Activated CD4-positive, CD25-positive, alpha-beta regulatory T cell treated with anti-CD3 and anti-CD28 coated beads, Interleukin-2, amount 50 U/mL, for 24 hours (primary cell): ENCODE measurements around the gene OR2AJ1.
A peak's percentile ranks its signal among the peaks of the same experiment; 100 is the strongest.

Source experiments
- ATAC-seq, 2 donors: fragments of 150-1000 bp; cut with Tn5 transposase; one replicate each; pipeline ENCODE4 v1.10.0; 2021; ENCODE audit warnings: mild to moderate bottlenecking in 1 of 2, moderate library complexity in 1 of 2

Gene OR2AJ1

GRCh38 chr1:247924868-247925267, at the start of gene OR2AJ1:
Gene OR2AJ1 (plus strand): TSS chr1:247924889. CDS start chr1:247933769, 8,880 bp downstream.
- ATAC-seq, result no peak

- no peak for ATAC-seq
Observed at GRCh38 chr1:247883346-247883745, 41.3 kb upstream of the OR2AJ1 start.

GRCh38 chr1:247884797-247885413, 39.8 kb upstream of the OR2AJ1 start:
- ATAC-seq, result no peak

DNA sequence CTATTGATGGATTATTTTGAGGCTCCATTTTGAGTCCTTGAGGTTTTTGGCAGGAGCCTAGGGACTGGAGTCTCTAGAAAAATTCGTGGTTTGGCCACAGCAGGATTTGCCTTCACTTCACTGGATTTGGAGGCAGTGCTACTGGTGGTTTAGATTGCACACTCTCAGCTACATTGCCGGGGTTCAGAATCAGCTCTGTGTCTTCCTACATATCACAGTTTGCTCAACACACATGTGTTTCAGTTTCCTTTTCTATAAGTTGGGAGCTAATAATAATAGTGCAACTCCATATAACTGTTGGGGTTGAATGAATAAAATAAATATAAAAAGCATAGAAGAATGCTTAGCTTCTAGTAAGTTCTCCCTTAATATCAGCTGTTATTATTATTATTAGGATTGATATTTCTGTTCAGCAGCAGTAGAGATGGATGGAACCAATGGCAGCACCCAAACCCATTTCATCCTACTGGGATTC, 29.5 kb upstream of the OR2AJ1 start, which contains the start of gene OR2W3:
OR2W3 (plus strand) TSS at position 425 of the 475 bp plus-strand sequence; CDS start at position 425, 0 bp downstream.
- no peak for ATAC-seq

DNA sequence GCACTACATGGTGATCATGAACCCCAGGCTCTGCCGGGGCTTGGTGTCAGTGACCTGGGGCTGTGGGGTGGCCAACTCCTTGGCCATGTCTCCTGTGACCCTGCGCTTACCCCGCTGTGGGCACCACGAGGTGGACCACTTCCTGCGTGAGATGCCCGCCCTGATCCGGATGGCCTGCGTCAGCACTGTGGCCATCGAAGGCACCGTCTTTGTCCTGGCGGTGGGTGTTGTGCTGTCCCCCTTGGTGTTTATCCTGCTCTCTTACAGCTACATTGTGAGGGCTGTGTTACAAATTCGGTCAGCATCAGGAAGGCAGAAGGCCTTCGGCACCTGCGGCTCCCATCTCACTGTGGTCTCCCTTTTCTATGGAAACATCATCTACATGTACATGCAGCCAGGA, 28.7 kb upstream of the OR2AJ1 start:
- no peak for ATAC-seq

DNA sequence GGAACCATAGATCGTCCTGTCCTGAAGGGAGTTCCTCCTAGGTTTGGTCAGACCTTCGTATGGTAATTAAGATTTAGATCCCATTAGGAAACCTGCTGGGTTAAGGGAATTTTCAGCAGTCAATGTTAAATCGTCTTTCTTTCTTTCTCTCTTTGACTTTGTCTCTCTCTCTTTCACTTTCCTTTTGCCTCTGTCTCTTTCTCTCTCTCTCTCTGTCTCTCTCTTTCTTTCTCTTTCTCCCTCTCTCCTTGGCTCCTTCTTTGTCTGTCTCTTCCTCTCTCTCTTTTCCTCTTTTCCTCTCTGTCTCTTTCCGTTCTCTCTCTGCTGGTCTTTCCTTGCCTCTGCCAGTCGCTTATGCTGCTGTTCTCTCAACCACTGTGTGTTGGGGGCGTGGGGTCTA, 20.6 kb upstream of the OR2AJ1 start:
- ATAC-seq, result no peak

DNA sequence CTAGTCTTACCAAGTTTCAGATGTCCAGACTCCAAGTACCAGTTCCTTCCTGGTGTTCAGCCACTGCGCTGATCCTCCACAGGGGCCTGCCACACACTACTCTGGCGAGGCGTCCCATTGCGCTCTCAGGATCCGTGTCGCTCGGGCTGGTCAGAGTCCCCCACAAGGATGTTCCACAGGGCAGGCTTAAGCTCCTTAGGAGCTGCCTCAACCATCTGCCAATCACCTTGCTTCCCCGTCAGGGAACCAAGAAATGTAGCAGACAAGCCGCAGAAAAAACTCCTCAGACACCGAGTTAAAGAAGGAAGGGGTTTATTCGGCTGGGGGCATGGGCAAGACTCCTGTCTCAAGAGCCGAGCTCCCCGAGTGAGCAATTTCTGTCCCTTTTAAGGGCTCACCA, 19.5 kb upstream of the OR2AJ1 start:
- no peak for ATAC-seq

- no peak for ATAC-seq
Observed at GRCh38 chr1:247905910-247906503, 18.7 kb upstream of the OR2AJ1 start.

- peak; percentile 85 to 88 for ATAC-seq
Observed at GRCh38 chr1:247906504-247907047, 18.1 kb upstream of the OR2AJ1 start.

DNA sequence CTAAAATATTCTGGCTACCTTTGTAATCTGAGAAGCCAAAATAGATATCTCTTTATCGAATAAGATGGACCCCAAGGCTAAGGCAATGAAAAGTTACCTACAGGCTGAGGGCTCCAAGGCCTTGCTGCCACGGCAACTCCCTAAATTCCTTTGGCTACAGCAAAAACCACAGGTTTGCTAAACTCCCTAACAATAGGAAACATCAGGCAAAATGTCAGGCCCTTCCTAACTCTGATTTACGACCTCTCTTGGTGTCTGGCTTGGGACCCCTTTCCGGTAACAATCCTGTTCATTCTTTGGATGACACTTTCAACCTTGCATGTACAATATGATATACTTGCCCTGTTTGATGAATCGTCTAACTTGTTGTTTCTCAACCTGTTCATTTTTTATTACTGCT, 15.9 kb upstream of the OR2AJ1 start:
- ATAC-seq, result no peak

DNA sequence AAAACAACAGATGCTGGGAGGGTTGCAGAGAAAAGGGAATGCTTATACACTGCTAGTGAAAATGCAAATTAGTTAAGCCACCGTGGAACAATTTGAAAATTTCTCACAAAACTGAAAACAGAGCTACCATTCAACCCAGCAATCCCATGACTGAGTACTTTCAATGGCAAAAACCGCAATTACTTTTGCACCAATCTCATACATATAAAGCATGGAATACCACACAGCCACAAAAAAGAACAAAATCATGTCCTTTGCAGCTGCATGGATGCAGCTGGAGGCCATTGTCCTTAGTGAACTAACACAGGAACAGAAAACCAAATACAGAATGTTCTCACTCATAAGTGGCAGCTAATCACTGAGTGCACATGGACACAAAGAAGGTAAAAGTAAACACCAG, 10.9 kb upstream of the OR2AJ1 start:
- ATAC-seq, result no peak

DNA sequence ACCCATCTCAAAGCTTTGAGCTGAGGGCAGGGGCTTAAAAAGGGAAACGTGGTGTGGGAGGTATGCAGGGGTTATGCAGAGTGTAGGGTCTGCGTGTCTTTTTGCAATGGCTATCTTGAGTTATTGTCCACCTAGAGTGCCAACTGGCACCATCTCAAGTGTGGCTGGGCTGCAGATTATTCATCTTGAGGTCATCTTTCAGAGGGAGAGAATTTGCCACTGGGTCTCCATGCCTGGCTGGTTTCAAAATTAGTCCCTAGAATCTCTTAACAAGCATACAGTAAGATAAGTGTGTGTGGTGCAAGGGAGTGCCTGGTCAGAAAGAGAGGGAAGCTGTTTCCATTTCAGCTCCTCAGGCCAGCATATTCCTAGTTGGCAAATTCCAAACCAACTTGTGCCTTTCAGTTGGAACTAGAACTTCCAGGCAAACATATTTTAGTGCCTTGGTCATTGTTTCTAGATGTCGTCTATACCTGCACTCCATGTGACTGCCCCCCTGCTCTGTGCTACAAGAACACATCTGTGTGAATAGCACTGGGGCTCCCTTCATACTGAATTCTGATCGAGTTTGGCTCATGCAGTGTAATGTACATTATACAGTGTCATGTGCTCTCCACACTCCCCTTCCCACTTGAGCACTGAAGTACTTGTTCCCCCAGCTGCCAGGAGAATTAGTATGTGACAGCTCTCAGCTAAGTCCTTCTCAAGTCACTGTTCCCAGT, 9.6 kb upstream of the OR2AJ1 start:
- no peak for ATAC-seq

GRCh38 chr1:247919952-247920351, 4.7 kb upstream of the OR2AJ1 start, which contains the start of gene OR2T8:
Gene OR2T8 (plus strand): TSS chr1:247920252. CDS start chr1:247921018, 766 bp downstream.
- no peak for ATAC-seq

DNA sequence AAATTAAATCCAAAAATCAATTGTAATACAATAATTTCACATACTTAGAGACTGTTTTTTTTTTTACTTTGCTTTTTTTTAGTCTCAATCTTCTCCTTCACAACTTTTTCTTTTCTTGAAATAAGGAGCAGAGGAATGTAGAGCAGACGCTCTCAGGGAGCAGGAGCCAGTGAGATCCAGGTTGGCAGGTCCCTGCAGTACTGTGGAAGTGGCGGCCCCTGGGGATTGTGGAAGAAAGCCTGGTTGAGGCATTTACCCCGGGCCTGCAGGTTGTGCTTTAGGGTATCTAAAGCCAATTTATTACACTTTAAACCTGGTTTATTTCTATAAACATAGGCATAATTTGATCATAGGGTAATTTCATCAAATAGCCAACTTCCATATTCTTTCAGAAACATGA, 748 bp upstream of the OR2AJ1 start:
- ATAC-seq, result no peak

- ATAC-seq, result no peak
Observed at GRCh38 chr1:247933989-247934388, 9.3 kb downstream of the OR2AJ1 start.

DNA sequence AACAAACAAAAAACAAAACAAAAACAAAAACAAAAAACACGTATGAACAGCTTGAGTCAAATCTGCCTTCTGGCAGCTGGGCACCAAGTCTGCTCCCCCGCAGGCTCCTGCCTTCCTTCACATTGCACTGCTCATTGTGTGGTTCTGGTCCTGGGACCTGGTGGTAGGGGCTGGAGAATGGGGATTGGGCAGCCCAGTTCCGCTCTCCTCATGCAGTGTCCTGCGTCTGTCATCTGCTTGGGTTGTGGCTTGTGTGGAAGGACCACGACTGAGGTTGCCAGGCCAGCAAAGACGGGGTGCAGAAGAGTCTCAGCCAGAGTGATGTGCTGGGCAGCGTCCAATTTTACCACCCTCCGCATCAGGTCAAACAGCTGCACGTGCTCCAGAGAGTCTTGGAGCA, 11.1 kb downstream of the OR2AJ1 start:
- no peak for ATAC-seq

DNA sequence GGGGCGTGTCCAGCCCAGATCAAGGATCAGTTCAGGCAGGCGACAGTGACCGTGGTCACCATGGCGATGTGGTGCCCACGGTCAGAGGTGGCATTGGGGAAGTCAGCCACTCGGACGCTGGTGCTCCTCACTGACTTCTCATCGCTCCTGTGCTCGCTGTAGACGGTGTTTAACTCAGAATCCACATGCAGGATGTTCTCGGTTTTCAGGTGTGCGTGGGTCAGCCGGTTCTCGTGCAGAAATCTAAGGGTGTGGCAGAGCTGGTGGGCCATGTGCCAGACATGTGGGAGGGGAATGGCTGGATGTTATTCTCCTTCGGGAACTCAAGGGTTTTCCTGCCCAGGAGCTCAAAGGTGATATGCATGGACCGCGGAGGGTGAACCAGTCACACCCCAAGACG, 11.7 kb downstream of the OR2AJ1 start:
- ATAC-seq, result no peak

DNA sequence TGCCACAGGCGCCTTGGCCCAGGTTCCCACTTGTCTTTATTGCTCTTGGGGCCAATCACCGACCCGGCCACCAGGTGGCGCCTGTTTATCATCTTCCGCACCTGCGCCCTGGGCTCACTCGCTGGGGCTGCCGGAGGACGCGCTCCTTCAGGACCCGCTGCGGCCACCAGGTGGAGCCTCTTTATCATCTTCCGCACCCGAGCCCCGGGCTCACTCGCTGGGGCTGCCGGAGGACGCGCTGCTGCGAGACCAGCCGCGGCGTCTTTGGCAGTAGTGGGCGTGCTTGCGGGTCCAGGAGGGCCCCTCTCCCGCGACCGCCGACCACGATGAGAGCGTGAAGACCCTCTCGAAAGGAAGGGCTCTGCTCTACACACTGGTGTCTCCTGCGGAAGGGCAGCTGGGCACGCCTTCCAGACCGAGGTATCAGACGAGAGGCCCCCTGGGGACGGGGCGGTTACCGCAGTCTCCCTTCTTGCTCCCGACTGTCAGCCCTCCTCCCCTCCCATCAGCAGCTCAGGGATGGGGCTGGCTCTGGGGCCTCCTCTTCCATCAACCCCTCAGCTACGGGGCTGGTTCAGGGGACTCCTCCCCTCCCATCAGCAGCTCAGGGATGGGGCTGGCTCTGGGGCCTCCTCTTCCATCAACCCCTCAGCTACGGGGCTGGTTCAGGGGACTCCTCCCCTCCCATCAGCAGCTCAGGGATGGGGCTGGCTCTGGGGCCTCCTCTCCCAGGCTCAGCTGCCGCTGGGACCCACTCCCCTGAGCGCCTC, 12.5 kb downstream of the OR2AJ1 start:
- ATAC-seq, result peak; percentile 79 to 99

DNA sequence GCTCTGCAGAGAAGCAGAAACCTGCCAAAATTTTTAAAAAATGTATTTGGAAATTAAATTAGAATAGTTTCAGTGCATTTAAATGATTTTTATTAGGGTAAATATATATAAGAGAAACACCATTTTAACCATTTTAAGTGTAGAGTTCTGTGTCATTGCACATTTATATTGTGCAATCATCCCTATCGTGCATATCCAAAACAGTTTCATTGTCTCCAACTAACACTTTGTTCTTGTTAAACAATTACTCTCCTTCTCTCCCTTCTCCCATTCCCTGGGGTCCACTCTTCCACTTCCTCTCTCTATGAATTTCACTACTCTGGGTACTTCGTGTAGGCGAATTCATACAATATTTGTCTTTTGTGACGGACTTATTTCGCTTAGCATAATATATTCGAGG, 17.9 kb downstream of the OR2AJ1 start:
- no peak for ATAC-seq

DNA sequence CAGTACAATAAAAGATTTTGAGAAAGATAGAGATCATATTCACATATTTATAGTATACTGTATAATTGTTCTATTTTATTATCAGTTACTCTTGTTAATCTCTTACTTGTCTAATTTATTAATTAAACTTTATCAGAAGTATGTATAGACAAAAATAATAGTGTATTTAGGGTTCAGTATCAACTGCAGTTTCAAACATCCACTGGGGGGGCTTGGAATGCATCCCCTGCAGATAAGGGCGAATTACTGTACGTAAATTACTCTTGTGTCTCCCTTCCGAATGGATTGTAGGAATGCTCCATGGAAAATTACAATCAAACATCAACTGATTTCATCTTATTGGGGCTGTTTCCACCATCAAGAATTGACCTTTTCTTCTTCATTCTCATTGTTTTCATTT, 23.9 kb downstream of the OR2AJ1 start, which contains the start of gene OR2L8:
OR2L8 (plus strand) TSS at position 301 of the 400 bp plus-strand sequence; CDS start at position 301, 0 bp downstream.
- ATAC-seq, result no peak

GRCh38 chr1:247953408-247953807, 28.7 kb downstream of the OR2AJ1 start:
- no peak for ATAC-seq

- no peak for ATAC-seq
Observed at GRCh38 chr1:247961791-247962190, 37.1 kb downstream of the OR2AJ1 start.
